Measurements from ENCODE around the gene IKBIP.
"Not testable (repeated sequence)": the region's sequence is repeated elsewhere in the genome, so short reads cannot be mapped to it uniquely, and the experiment has no call there.

IKBIP gene

DNA sequence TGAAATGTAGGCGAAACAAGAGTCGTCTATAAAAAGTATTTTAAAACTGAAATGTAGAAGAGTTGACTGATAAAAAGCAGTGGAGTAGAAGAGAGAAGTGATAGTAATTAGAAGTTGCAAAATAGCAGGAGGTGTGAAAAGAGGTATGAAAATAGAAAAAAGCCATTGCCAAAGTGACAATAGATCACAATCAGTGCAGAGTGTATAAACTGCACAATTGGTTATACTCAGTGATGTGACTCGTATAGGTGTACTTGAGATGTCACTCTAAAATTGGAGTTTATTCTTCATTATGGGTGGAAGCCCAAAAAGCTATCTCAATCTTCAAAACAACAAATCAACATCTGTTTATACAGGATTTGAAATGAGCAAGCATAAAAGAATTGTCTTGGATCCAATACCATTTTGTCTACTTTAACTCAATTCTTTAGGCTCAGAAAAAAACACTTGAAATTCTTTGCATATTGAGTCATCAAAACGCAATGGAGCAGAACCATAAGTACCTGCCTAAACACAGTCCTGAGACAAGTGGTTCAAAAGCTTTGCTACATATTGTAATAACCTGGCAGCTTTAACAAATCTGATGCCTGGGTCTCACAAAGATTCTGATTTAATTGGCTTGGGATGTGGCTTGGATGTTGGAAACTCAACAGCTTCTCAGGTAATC, 8.8 kb downstream of the IKBIP start:
- DNase-seq, result no peak

DNA sequence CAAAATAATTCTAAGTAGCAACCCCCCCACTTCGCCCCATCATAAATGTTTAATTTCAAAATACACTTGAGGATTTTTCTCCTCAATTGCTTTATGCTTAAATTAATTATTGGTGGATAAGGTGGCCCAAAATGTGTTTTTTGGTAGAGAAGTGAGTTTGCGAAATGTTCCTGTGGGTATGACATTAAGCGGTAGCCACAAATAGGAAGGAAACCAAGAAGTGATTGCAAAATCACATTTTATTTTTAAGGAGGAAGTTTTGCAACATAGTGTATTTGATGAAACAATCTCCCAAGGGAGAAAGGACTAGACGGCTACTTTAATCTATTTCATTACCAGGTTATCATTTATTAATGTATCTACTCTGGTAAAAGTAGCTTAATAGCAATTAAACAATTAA, 25.6 kb downstream of the IKBIP start:
- no peak for DNase-seq

DNA sequence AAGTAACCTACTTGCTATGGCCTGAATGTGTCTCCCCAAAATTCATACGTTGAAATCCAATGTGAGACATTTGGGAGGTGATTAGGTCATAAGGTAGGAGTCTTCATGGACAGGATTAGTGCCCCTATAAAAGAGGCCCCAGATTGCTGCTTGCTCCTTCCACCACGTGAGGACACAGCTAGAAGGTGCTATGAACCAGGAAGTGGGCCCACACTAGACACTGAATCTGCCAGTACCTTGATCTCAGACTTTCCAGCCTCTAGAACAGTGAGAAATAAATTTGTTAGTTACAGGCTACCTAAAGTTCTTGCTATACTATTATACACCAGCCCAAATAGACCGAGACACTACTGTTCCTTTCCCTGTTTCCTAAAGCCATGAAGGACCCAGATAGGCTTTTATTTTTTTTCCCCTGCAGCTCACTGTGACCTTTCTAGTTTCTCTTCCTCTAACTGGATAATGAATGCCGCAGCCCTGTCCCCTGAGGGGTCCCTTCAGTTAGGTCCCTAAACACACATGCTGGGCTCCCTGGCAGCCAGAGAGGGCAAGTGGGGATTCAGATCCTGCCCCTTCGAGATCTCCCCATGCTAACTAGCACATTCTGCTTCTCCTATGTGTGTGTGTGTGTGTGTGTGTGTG, 31.8 kb downstream of the IKBIP start:
- DNase-seq, result no peak

DNA sequence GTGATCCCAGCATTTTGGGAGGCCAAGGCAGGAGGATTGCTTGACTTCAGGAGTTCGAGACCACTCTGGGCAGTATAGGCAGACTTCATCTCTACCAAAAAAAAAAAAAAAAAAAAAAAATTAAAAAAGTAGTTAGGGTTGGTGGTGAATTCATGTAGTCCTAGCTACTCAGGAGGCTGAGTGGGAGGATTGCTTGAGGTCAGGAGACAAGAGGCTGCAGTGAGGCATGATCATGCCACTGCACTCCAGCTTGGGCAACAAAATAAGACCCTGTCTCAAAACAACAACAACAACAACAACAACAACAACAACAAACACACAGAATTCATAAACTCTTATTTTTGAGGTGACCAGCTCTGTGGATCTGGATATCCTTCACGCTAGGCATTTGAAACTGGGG, 34.0 kb downstream of the IKBIP start:
- no peak for DNase-seq

DNA sequence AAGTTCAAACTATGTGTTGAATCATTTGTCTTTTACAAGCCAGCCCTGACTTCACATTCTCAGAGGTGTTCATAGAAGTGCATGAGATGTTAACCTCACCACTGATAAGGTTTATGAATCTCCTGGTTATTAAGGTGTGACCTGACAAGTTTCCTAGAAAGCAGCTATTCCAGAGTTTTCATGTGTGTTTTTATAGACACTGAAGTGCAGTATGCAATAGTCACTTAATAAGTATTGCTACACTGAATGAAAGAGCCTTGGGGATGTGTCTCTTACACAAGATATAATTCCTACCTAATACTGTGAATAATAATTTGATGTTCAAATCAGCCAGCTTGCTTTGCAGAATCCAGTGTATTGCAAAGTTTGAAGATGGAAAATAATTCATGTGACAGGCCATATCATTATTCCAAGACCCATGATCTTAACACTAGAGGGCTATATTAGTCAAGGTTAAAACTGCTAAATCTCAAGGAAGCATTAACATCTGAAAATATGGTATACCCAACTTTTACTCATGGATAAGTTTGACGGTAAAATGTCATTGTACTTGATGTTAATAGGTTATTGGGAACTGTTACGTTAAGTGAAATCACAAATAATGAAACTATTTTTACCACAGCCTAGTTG, 38.1 kb downstream of the IKBIP start:
- no peak for DNase-seq

DNA sequence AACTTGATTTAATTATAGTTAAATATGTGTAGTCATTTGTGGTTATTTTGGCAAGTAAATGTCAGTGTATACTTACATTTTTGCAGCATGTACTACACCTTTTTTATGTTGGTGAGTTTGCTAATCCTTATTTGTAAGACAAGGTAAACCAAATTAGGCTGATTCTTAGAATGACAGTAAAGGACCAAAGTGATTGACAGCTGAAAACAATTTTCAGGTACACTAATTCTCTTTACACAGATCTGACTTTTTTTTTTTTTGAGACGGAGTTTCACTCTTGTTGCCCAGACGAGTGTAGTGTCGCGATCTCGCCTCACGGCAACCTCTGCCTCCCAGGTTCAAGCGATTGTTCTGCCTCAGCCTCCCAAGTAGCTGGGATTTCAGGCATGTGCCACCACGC, 42.7 kb downstream of the IKBIP start:
- DNase-seq, result no peak

DNA sequence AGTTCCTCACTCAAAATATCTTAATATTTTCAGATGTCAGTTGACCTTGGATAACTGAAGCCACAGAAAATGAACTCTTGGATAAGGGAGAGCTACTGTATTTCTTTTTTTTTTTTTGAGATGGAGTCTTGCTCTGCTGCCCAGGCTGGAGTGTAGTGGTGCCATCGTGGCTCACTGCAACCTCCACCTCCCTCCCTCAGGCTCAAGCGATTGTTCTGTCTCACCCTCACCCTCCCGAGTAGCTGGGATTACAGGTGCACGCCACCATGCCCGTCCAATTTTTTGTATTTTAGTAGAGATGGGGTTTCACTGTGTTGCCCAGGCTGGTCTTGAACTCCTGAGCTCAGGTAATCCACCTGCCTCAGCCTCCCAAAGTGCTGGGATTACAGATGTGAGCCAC, 47.3 kb downstream of the IKBIP start:
- DNase-seq, result not testable (repeated sequence)

DNA sequence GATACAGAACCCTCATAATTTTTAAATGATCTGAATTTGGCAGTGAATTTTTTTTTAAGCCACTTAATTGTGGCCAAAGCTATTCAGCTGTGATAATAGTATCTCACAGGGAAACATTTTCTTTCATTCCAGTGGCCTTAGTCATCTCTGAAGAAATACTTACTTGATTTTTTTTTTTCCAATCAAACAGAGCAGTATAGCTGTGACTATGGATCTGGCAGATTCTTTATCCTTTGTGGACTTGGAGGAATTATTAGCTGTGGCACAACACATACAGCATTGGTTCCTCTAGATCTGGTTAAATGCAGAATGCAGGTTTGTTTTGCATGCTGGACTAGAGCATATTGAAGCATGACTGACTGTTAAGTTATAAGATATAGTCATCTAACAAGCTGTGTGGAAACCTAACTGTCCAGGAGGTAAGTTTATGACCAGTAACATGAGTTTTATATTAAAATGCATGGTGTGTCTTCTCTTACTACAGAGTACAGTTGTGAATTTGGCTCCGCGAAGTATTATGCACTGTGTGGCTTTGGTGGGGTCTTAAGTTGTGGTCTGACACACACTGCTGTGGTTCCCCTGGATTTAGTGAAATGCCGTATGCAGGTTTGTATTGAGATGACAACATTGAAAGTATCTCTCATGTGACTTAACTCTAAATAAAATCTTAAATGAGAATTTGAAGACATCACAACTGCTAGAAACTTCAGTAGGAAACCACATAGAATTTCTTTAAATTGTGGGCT, 49.2 kb downstream of the IKBIP start:
- DNase-seq, result no peak

DNA sequence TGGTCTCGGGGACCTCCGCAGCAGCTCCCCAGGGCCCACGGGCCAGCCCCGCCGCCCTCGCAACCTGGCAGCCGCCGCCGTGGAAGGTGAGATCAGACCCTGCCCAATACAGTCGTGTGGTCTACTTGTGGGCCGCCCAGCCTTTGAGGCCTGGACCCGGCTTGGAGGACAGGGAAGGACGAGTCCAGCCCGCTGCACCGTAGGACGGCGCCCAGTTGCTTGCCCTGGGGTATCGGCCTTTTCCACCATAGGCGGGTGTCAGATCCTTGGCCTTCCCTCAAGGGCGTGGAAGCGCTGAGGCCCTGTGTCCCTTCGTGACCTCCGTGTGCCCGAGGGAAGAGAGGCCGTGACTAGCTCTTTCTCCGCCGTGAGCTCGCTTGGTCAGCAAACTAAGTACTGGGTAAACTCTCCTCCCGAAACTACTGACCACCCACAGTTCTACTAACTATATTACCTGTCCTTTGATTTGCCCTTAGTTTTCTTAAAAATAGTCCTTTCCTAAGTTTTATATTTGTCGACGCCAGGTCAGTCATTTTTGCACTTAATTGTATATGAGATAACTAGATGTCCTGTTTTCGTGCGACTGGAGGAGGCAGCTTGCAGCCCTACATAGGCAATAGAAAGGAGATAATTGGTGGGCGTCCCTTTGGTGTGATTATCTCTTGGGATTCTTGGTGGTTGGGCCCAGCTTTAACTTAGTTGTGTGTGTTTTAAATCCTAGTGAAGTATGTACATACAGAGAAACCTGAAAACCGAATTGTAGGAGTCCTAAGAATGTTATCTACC, 50.3 kb downstream of the IKBIP start:
- DNase-seq, result peak in 2 of 4 experiments; percentile 27 to 31

DNA sequence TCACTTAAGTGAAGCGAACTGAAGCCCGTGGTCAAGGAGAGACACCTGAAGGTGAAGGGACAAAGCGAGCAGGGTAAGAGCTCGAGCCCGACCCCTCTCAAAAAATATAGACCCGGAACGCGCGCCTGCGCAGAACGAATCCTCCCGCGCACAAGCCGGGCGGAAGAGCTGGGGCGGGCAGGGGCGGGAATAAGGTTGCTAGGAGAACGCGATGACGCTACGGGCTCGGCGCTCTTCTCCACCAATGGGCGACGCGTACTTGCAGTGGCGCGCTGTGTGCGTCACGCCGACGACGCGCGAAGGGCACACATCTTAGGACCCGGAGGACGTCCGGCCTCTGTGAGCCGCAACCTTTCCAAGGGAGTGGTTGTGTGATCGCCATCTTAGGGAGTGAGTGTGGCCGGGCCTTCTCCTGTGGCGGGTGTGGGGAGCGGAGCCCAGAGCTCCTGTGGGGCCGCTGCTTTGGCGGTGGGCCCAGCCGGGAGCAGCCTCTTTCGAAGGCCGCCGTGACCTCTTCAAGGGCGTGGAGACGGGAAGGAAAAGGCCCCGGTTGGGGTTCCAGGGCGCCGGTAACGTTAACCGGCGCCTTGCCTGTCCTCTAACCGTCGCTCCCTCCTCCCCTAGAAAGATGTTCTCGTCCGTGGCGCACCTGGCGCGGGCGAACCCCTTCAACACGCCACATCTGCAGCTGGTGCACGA, 51.1 kb downstream of the IKBIP start, which contains the start of gene SLC25A3:
TSS of gene SLC25A3 (plus strand) at position 336 of the 699 bp plus-strand sequence. CDS start at position 629, 293 bp downstream.
- DNase-seq, result peak; percentile 76 to 93 (median 87)

DNA sequence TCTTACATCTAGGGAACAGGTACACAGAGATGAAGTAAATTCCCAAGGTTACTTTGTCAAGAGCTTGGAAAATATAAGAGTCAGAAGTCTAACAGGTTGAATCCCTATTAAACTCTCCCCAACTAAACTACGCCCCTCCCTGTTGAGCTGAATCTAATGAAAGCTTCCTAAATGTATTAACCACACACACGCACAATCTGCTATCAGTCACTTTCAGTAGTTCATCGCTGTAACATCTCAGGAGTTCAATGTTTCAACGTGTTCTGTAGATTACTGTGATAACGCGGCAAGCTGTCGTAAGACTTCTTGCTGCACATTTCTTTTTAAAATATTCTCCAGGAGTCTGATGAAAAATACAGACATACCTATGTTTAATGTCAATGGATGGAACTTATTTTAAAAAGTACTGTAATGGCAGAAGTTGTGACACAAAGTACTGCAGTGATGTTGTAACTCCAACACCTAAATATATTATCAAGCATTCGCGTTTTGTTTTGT, 51.7 kb downstream of the IKBIP start:
- no peak for DNase-seq

DNA sequence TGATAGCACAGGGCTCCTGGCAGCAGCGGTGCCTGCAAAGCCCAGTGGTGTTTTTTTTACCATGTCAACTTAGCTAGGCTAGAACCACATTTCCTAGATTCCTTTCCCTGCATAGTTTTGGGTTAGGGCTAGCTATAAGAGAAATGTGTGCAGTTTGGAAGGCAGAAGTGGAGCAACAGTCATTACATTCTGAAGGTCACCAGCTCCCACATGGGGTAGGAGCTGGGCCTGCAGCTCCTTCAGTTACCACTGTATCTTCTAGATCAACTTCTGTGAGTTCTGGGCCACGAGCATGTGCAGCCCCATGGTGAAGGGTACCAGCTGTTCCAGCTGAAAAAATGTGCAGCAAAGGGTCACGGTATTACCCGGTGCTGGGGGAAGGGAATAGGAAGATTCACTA, 53.4 kb downstream of the IKBIP start:
- no peak for DNase-seq

DNA sequence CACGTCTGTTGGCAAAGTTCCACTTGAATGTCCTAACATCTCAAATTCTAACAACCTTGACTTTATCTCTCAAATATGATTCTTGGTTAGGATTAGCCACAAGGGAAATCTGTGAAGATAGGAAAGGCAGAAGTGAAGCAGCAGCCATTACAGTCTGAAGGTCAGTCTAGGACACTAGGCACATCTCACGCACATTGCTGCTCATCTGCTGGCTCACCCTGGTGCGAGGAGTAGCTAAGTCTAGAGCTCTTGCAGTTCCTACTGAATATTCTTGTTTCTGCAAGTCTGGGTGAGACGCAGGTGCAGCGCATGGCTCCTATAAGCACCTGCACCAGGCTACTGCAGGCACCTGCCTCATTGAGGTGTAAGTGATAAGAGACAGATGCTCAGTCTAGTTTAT, 57.5 kb downstream of the IKBIP start:
- no peak for DNase-seq

DNA sequence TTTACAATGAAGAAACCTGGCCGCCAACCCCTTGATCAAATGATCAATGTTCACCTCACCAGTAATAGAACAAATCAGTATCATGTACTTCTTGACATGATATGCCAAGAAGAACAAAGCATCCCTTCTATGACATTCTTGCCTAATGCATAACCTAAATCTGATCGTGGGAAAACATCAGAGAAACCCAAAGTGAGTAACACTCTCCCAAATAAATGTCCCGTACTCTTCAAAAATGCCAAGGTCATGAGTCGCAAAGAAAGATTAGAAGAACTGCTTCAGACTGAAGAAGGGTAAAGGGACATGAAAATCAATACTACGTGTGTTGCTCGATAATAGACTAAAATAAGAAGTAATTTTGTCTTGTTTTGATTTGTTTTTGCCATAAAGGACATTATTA, 62.5 kb downstream of the IKBIP start:
- DNase-seq, result no peak

DNA sequence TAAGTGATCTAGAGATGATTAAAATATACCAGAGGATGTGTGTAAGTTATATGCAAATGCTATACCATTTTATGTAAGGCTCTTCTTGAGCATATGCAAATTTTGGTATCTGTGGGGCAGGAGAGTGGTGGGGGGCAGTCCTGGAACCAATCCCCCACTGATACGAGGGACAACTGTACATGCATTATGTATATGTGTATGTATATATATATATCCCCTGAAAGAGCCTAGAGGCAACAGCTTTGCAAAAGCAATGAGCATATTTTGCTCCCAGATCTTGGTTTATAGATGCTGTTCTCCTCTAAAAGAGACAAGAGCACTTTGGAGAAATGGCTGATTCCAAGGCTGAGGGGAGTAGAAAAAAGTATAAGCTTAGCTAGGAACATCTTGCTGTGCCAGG, 63.5 kb downstream of the IKBIP start:
- DNase-seq, result no peak

DNA sequence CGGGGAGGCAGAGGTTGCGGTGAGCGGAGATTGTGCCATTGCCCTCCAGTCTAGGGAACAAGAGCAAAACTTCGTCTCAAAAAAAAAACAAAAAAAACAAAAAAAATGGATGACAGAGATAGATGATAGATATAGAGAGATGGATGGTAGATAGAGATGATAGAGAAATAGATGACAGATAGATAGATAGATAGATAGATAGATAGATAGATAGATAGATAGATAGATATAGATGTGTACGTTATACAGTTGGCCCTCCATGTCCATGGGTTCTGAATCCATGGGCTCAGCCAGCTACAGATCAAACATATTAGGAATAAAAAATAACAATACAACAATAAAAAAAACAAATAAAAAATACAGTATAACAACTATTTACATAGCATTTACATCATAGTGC, 63.9 kb downstream of the IKBIP start:
- no peak for DNase-seq

DNA sequence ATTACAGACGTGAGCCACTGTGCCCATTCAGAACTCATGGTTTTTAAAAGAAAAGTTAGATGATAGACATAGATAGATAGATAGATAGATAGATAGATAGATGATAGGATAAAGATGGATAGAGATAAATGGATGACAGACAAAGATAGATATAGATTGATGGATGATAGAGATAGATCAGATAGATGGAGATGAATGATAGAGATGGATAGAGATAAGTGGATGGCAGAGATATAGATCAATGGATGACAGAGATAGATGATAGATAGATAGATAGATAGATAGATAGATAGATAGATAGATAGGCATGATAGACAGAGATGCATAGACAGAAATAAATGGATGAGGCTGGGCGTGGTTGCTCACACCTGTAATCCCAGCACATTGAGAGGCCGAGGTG, 64.8 kb downstream of the IKBIP start:
- no peak for DNase-seq

DNA sequence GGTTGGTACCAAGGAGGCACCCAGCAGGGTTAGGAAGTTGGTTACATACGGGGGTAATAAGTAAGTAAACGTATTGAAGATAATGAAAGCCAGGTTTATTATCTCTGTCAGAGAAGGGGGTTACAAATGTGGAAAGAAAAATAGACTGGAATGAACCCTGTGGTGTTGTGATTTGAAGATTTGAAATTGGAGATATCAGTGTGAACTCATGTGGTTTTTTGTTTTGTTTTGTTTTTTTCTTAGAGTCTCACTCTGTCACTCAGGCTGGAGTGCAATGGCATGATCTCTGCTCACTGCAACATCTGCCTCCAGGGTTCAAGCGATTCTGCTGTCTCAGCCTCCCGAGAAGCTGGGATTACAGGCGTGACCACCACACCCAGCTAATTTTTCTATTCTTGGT, 65.2 kb downstream of the IKBIP start:
- DNase-seq, result no peak

DNA sequence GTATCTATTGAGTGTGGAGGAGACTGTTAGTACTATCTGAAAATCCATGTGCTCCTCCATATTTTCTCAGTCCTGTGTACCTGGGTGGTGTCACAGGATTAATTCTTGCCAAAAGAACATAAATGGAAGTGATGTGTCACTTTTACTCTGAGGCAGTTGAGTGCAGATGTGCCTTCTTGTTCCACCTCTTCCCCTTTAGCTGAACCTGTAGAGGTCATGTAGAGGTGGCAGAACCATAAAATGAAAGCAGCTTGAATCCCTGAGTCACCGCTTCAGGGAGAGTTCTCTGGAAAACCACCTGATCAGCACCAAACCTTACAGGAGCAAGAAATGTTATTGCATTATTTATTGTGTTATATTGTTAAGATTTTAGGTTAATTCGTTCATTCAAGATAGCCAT, 65.8 kb downstream of the IKBIP start:
- DNase-seq, result no peak

DNA sequence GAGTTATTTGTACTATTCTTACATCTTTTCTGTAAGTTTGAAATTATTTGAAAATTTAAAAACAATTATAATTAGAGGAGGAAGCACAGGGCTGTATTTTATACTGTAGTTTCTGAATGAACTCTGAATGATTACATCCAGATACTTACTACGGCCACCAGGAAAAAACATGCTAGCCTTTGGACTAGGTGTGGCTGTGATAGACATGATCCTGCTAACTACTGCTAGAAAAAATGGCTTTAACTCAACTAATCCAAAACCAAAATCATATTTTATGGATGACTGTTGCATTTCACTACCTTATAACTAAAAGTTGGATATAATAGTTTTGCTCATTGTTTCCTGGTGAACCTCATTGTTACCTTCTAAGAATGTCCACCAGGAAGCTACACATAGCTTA, 66.2 kb downstream of the IKBIP start:
- DNase-seq, result no peak

DNA sequence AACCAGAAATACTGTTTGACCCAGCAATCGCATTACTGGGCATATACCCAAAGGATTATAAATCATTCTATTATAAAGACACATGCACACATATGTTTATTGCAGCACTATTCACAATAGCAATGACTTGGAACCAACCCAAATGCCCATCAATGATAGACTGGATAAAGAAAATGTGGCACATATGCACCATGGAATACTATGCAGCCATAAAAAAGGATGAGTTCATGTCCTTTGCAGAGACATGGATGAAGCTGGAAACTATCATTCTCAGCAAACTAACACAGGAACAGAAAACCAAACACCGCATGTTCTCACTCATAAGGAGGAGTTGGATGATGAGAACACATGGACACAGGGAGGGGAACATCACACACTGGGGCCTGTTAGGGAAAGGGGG, 67.8 kb downstream of the IKBIP start:
- DNase-seq, result not testable (repeated sequence)

DNA sequence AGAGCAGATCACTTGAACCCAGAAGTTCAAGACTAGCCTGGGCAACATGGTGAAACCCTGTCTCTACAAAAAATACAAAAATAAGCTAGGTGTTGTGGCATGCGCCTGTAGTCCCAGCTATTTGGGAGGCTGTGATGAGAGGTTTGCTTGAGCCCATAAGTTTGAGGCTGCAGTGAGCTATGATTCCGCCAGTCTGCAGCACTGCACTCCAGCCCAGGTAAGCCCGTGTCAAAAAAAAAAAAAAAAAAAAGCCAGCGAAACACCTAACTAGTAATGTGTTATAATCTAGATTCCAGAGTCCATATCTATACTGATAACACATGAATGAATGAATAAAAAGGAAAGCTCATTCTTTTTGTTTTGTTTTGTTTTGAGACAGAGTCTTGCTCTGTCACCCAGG, 69.6 kb downstream of the IKBIP start:
- DNase-seq, result no peak

Data from activated naive CD4-positive, alpha-beta T cell (primary cell).